ENCODE data around the gene DMAC1.

Gene DMAC1

GRCh38 chr9:7799944-7800285, 337 bp upstream of the DMAC1 start:
- DNase-seq, result no peak
- H3K27ac Mint-ChIP-seq, result peak overlapping the region; percentile 94
- peak; percentile 28 to 38 for ATAC-seq (replicated peaks)
- H3K4me3 Mint-ChIP-seq, result peak overlapping the region; percentile 91 to 96
- H3K4me1 Mint-ChIP-seq, result peaks cover 9 to 15% of the 10 kb centered on the region in 2 donors
- H3K36me3 Mint-ChIP-seq, result peaks cover 11 to 14% of the 10 kb centered on the region in 2 donors
- H3K9me3 Mint-ChIP-seq, result no peaks in the 10 kb centered on the region
- H3K27me3 Mint-ChIP-seq, result no peaks in the 10 kb centered on the region

GRCh38 chr9:7794196-7794595, 5.4 kb downstream of the DMAC1 start:
- Mint-ChIP-seq H3K27me3 (no peaks in the 10 kb centered on the region), H3K4me3 (no peak overlapping the region), H3K9me3 (no peaks in the 10 kb centered on the region), H3K27ac (no peak overlapping the region), H3K4me1 (peaks cover 10 to 30% of the 10 kb centered on the region in 2 donors), H3K36me3 (peaks cover 44 to 51% of the 10 kb centered on the region in 2 donors)
- ATAC-seq (replicated peaks), result no peak
- DNase-seq, result no peak

GRCh38 chr9:7791394-7791793, 8.2 kb downstream of the DMAC1 start:
- peaks cover 47 to 62% of the 10 kb centered on the region in 2 donors for H3K36me3 Mint-ChIP-seq
- H3K27ac Mint-ChIP-seq, result no peak overlapping the region
- H3K9me3 Mint-ChIP-seq, result no peaks in the 10 kb centered on the region
- H3K27me3 Mint-ChIP-seq, result no peaks in the 10 kb centered on the region
- no peak overlapping the region for H3K4me3 Mint-ChIP-seq
- DNase-seq (no peak), ATAC-seq (replicated peaks) (no peak)
- peaks cover 5 to 22% of the 10 kb centered on the region in 2 donors for H3K4me1 Mint-ChIP-seq

GRCh38 chr9:7790819-7791182, 8.8 kb downstream of the DMAC1 start:
- peaks cover 43 to 57% of the 10 kb centered on the region in 2 donors for H3K36me3 Mint-ChIP-seq
- H3K27ac Mint-ChIP-seq, result no peak overlapping the region
- H3K4me3 Mint-ChIP-seq, result no peak overlapping the region
- DNase-seq (no peak), ATAC-seq (replicated peaks) (no peak)
- H3K9me3 Mint-ChIP-seq, result no peaks in the 10 kb centered on the region
- H3K27me3 Mint-ChIP-seq, result no peaks in the 10 kb centered on the region
- peaks cover 5 to 17% of the 10 kb centered on the region in 2 donors for H3K4me1 Mint-ChIP-seq

- no peak overlapping the region for H3K4me3 Mint-ChIP-seq
- DNase-seq, result no peak
- peaks cover 4 to 15% of the 10 kb centered on the region in 2 donors for H3K4me1 Mint-ChIP-seq
- no peak for ATAC-seq (replicated peaks)
- H3K36me3 Mint-ChIP-seq, result peaks cover 45 to 63% of the 10 kb centered on the region in 2 donors
- H3K27me3 Mint-ChIP-seq, result no peaks in the 10 kb centered on the region
- no peak overlapping the region for H3K27ac Mint-ChIP-seq
- no peaks in the 10 kb centered on the region for H3K9me3 Mint-ChIP-seq
These were observed 9.4 kb downstream of the DMAC1 start for GRCh38 chr9:7790022-7790818.

GRCh38 chr9:7788772-7789171, 10.8 kb downstream of the DMAC1 start:
- Mint-ChIP-seq H3K9me3 (no peaks in the 10 kb centered on the region), H3K27ac (no peak overlapping the region), H3K27me3 (no peaks in the 10 kb centered on the region), H3K36me3 (peaks cover 40 to 56% of the 10 kb centered on the region in 2 donors), H3K4me3 (no peak overlapping the region), H3K4me1 (peaks cover 4 to 9% of the 10 kb centered on the region in 2 donors)
- DNase-seq (no peak), ATAC-seq (replicated peaks) (no peak)

- DNase-seq (no peak), ATAC-seq (replicated peaks) (no peak)
- Mint-ChIP-seq H3K27me3 (no peaks in the 10 kb centered on the region), H3K9me3 (no peaks in the 10 kb centered on the region), H3K4me3 (no peak overlapping the region), H3K27ac (no peak overlapping the region), H3K36me3 (peaks cover 15 to 33% of the 10 kb centered on the region in 2 donors), H3K4me1 (no peaks in the 10 kb centered on the region)
These were observed 13.8 kb downstream of the DMAC1 start for GRCh38 chr9:7785813-7786212.

GRCh38 chr9:7784472-7784871, 15.1 kb downstream of the DMAC1 start:
- ATAC-seq (replicated peaks), result no peak
- H3K27me3 Mint-ChIP-seq, result no peaks in the 10 kb centered on the region

GRCh38 chr9:7783635-7784063, 15.9 kb downstream of the DMAC1 start:
- no peak overlapping the region for H3K27ac Mint-ChIP-seq
- ATAC-seq (replicated peaks), result no peak

More at GRCh38 chr9:7784472-7784871, 15.1 kb downstream of the DMAC1 start:
- no peak overlapping the region for H3K4me3 Mint-ChIP-seq
- no peak for DNase-seq
- no peaks in the 10 kb centered on the region for H3K9me3 Mint-ChIP-seq
- H3K36me3 Mint-ChIP-seq, result peaks cover 14 to 36% of the 10 kb centered on the region in 2 donors
- no peak overlapping the region for H3K27ac Mint-ChIP-seq
- H3K4me1 Mint-ChIP-seq, result no peaks in the 10 kb centered on the region

GRCh38 chr9:7782400-7783120, 17.0 kb downstream of the DMAC1 start:
- Mint-ChIP-seq H3K27ac (no peak overlapping the region), H3K27me3 (no peaks in the 10 kb centered on the region), H3K4me1 (no peaks in the 10 kb centered on the region), H3K4me3 (no peak overlapping the region), H3K36me3 (peaks cover 8 to 27% of the 10 kb centered on the region in 2 donors), H3K9me3 (no peaks in the 10 kb centered on the region)
- DNase-seq, result no peak
- ATAC-seq (replicated peaks), result no peak

More at GRCh38 chr9:7783635-7784063, 15.9 kb downstream of the DMAC1 start:
- Mint-ChIP-seq H3K4me1 (no peaks in the 10 kb centered on the region), H3K9me3 (no peaks in the 10 kb centered on the region), H3K27me3 (no peaks in the 10 kb centered on the region), H3K4me3 (no peak overlapping the region), H3K36me3 (peaks cover 14 to 36% of the 10 kb centered on the region in 2 donors)
- DNase-seq, result no peak

GRCh38 chr9:7780261-7780988, 19.2 kb downstream of the DMAC1 start:
- ATAC-seq (replicated peaks) (no peak), DNase-seq (no peak)
- Mint-ChIP-seq H3K27me3 (no peaks in the 10 kb centered on the region), H3K27ac (no peak overlapping the region), H3K4me3 (no peak overlapping the region), H3K4me1 (no peaks in the 10 kb centered on the region), H3K36me3 (peaks cover 1 to 15% of the 10 kb centered on the region in 2 donors), H3K9me3 (no peaks in the 10 kb centered on the region)

- H3K4me3 Mint-ChIP-seq, result no peak overlapping the region
- H3K36me3 Mint-ChIP-seq, result peaks cover 0 to 14% of the 10 kb centered on the region in 2 donors
- no peak for ATAC-seq (replicated peaks)
- H3K9me3 Mint-ChIP-seq, result no peaks in the 10 kb centered on the region
- no peak for DNase-seq
- H3K27ac Mint-ChIP-seq, result no peak overlapping the region
- H3K4me1 Mint-ChIP-seq, result no peaks in the 10 kb centered on the region
- H3K27me3 Mint-ChIP-seq, result no peaks in the 10 kb centered on the region
These were observed 20.6 kb downstream of the DMAC1 start for GRCh38 chr9:7778851-7779600.

- Mint-ChIP-seq H3K4me3 (no peak overlapping the region), H3K4me1 (no peaks in the 10 kb centered on the region), H3K27ac (no peak overlapping the region), H3K27me3 (no peaks in the 10 kb centered on the region), H3K36me3 (peaks cover 0 to 14% of the 10 kb centered on the region in 2 donors), H3K9me3 (no peaks in the 10 kb centered on the region)
- no peak for DNase-seq
- no peak for ATAC-seq (replicated peaks)
These were observed 21.8 kb downstream of the DMAC1 start for GRCh38 chr9:7777771-7778170.

- peaks cover 11 to 13% of the 10 kb centered on the region in 2 donors for H3K27me3 Mint-ChIP-seq
- no peaks in the 10 kb centered on the region for H3K4me1 Mint-ChIP-seq
- H3K9me3 Mint-ChIP-seq, result peaks cover 2 to 5% of the 10 kb centered on the region in 2 donors
- peaks cover 0 to under 1% of the 10 kb centered on the region in 2 donors for H3K36me3 Mint-ChIP-seq
- DNase-seq (no peak), ATAC-seq (replicated peaks) (no peak)
- no peak overlapping the region for H3K27ac Mint-ChIP-seq
- H3K4me3 Mint-ChIP-seq, result no peak overlapping the region
These were observed 29.5 kb downstream of the DMAC1 start for GRCh38 chr9:7770111-7770510.

All from stimulated activated naive B cell treated with anti-CD40 and anti-IgM and Interleukin-4, amounts not matched to agents 10 μg/mL and 1 μg/mL and 100 μg/mL, for 72 hours (primary cell).